Loucy (cell line): ENCODE measurements around the gene ZNF592.

Source experiments
- H2AFZ ChIP-seq: fragments of 200-600 bp; sonication (generic); 2 replicates; pipeline ENCODE4 v1.6.0; 2016; ENCODE audit warnings: antibody characterized with exemption, mild to moderate bottlenecking, low read length, moderate library complexity
- H3F3A ChIP-seq: fragments of 200-600 bp; 2 replicates; pipeline ENCODE4 v1.6.0; 2016; ENCODE audit warnings: antibody characterized with exemption, low read depth, mild to moderate bottlenecking
- H3K27me3 ChIP-seq: fragments of 200-600 bp; sonication (generic); 2 replicates; pipeline ENCODE4 v1.6.1; 2014; ENCODE audit warnings: low read length, mild to moderate bottlenecking; ENCODE audit not compliant: insufficient read depth, poor library complexity, severe bottlenecking
- H3K36me3 ChIP-seq: fragments of 200-600 bp; sonication (generic); 2 replicates; pipeline ENCODE4 v1.6.1; 2016; ENCODE audit warnings: low read length; ENCODE audit not compliant: insufficient read depth
- H3K4me1 ChIP-seq: fragments of 200-600 bp; sonication (generic); 2 replicates; pipeline ENCODE4 v1.5.1; 2014; ENCODE audit warnings: low read length, mild to moderate bottlenecking; ENCODE audit not compliant: insufficient read depth, poor library complexity, severe bottlenecking
- H3K4me2 ChIP-seq: fragments of 200-600 bp; sonication (generic); 2 replicates; pipeline ENCODE4 v1.6.0; 2014; ENCODE audit warnings: antibody characterized with exemption, low read length, low read depth, mild to moderate bottlenecking; ENCODE audit not compliant: poor library complexity, severe bottlenecking
- H3K4me3 ChIP-seq: fragments of 200-600 bp; sonication (generic); 2 replicates; pipeline ENCODE4 v1.5.1; 2014; ENCODE audit warnings: low read length, mild to moderate bottlenecking, mixed read lengths; ENCODE audit not compliant: poor library complexity, severe bottlenecking
- H3K79me2 ChIP-seq: fragments of 200-600 bp; sonication (generic); 2 replicates; pipeline ENCODE4 v1.6.1; 2014; ENCODE audit warnings: low read length; ENCODE audit not compliant: insufficient read depth
- H3K9ac ChIP-seq: fragments of 200-600 bp; sonication (generic); 2 replicates; pipeline ENCODE4 v1.6.0; 2014; ENCODE audit warnings: mild to moderate bottlenecking, low read depth, low read length, moderate library complexity; ENCODE audit not compliant: poor library complexity, severe bottlenecking
- H3K9me2 ChIP-seq: fragments of 200-600 bp; sonication (generic); replicated peaks from 2 replicates; pipeline ENCODE4 v1.6.1; 2016; ENCODE audit warnings: low read depth, low read length, mixed read lengths
- H3K9me3 ChIP-seq: fragments of 200-600 bp; sonication (generic); 2 replicates; pipeline ENCODE4 v1.6.1; 2014; ENCODE audit warnings: mild to moderate bottlenecking, antibody characterized with exemption, low read length, low read depth; ENCODE audit not compliant: insufficient read depth
- H4K20me1 ChIP-seq: fragments of 200-600 bp; sonication (generic); 2 replicates; pipeline ENCODE4 v1.6.0; 2014; ENCODE audit warnings: antibody characterized with exemption, low read length, mild to moderate bottlenecking; ENCODE audit not compliant: insufficient read depth, poor library complexity, severe bottlenecking
- CTCF ChIP-seq: fragments of 200-600 bp; sonication (generic); conservative IDR thresholded peaks from 2 replicates; pipeline ENCODE4 v1.5.1; 2014; ENCODE audit warnings: mild to moderate bottlenecking, antibody characterized with exemption, low read length
- EZH2phosphoT487 ChIP-seq: fragments of 200-600 bp; IDR thresholded peaks from 2 replicates; pipeline ENCODE4 v1.6.1; 2018; ENCODE audit warnings: antibody characterized with exemption, mild to moderate bottlenecking, moderate library complexity, borderline replicate concordance

Gene ZNF592

GRCh38 chr15:84790676-84791075 lies 42.3 kb downstream of the ZNF592 start:
- H3F3A ChIP-seq: no peaks in the 10 kb centered on the region
- H3K79me2 ChIP-seq: peaks cover 37% of the 10 kb centered on the region; the same call in 1 of the 2 replicates
- no peak overlapping the region for H3K9ac ChIP-seq
- no peaks in the 10 kb centered on the region for H3K27me3 ChIP-seq
- peaks cover 19% of the 10 kb centered on the region for H4K20me1 ChIP-seq
- H3K9me2 ChIP-seq: no peaks in the 10 kb centered on the region
- H3K4me3 ChIP-seq: no peak overlapping the region
- peaks cover 77% of the 10 kb centered on the region for H3K36me3 ChIP-seq
- TF ChIP-seq EZH2phosphoT487: no peak
- no peak for TF ChIP-seq CTCF
- no peak overlapping the region for H2AFZ ChIP-seq
- H3K4me1 ChIP-seq: no peaks in the 10 kb centered on the region
- H3K4me2 ChIP-seq: no peak overlapping the region
- H3K9me3 ChIP-seq: no peaks in the 10 kb centered on the region

- peaks cover 72% of the 10 kb centered on the region for H3K36me3 ChIP-seq
- no peaks in the 10 kb centered on the region for H3K9me3 ChIP-seq
- H3K4me2 ChIP-seq: no peak overlapping the region
- H3K27me3 ChIP-seq: no peaks in the 10 kb centered on the region
- no peaks in the 10 kb centered on the region for H3K9me2 ChIP-seq
- H3K4me1 ChIP-seq: no peaks in the 10 kb centered on the region
- H3F3A ChIP-seq: no peaks in the 10 kb centered on the region
- H2AFZ ChIP-seq: no peak overlapping the region
- no peak overlapping the region for H3K4me3 ChIP-seq
- H3K9ac ChIP-seq: no peak overlapping the region
- TF ChIP-seq EZH2phosphoT487 (no peak), CTCF (no peak)
- peaks cover 26% of the 10 kb centered on the region; the same call in 1 of the 2 replicates for H3K79me2 ChIP-seq
- peaks cover 19% of the 10 kb centered on the region for H4K20me1 ChIP-seq
Measured at GRCh38 chr15:84791763-84792162, 43.4 kb downstream of the ZNF592 start.

GRCh38 chr15:84793431-84794161 lies 45.2 kb downstream of the ZNF592 start:
- Histone ChIP-seq H2AFZ (no peak overlapping the region), H3F3A (no peaks in the 10 kb centered on the region), H3K27me3 (no peaks in the 10 kb centered on the region), H3K79me2 (peaks cover 11% of the 10 kb centered on the region; the same call in 1 of the 2 replicates), H3K9me3 (no peaks in the 10 kb centered on the region), H4K20me1 (peaks cover 9% of the 10 kb centered on the region), H3K4me2 (no peak overlapping the region), H3K36me3 (peaks cover 71% of the 10 kb centered on the region), H3K4me3 (no peak overlapping the region), H3K9me2 (no peaks in the 10 kb centered on the region), H3K9ac (no peak overlapping the region), H3K4me1 (no peaks in the 10 kb centered on the region)
- TF ChIP-seq EZH2phosphoT487: no peak
- TF ChIP-seq CTCF: no peak
